ENCODE measurements around the gene TRIM51G. TPM values are rescaled to one million over a fixed set of nuclear protein-coding genes. Genes with fewer than 3 reads are reported as not detected.
"Not testable (repeated sequence)": the region's sequence is repeated elsewhere in the genome, so short reads cannot be mapped to it uniquely, and the experiment has no call there.

TRIM51G gene
- total RNA-seq = not detected

- not testable (repeated sequence) for DNase-seq (ENCODE audit: low spot score); ATAC-seq
These were observed at the start of gene TRIM51G for GRCh38 chr11:48983785-48984184. Gene TRIM51G, minus strand, starts transcription at chr11:48983885. Its CDS starts 2,190 bp downstream, at chr11:48981695.

- ATAC-seq; DNase-seq (ENCODE audit: low spot score): not testable (repeated sequence)
These were observed 44.8 kb upstream of the TRIM51G start, which contains the start of gene TRIM49B for GRCh38 chr11:49028523-49028922. Gene TRIM49B, plus strand, starts transcription at chr11:49028823. Its CDS starts 2,777 bp downstream, at chr11:49031600.

- not testable (repeated sequence) for ATAC-seq; DNase-seq (ENCODE audit: low spot score)
These were observed 15.1 kb downstream of the TRIM51G start for GRCh38 chr11:48968592-48968991.

GRCh38 chr11:48955315-48956049 is 28.2 kb downstream of the TRIM51G start:
- ATAC-seq; DNase-seq (ENCODE audit: low spot score): not testable (repeated sequence)

GRCh38 chr11:48945796-48946195 is 37.9 kb downstream of the TRIM51G start:
- DNase-seq (ENCODE audit: low spot score); ATAC-seq: not testable (repeated sequence)

Other genes starting within 250 kb of the TRIM51G start
- gene TRIM49B, start 44.9 kb upstream of the TRIM51G start, total RNA-seq = not detected
- not detected for gene TRIM64C, start 75.2 kb upstream of the TRIM51G start, total RNA-seq
- gene FOLH1, start 224.7 kb upstream of the TRIM51G start, total RNA-seq = 17.9 TPM